ENCODE results near the gene ZNF362. TPM values are rescaled to one million over a fixed set of nuclear protein-coding genes. Genes with fewer than 3 reads are reported as not detected.

Gene ZNF362
- total and polyA plus RNA-seq, 7 donors, result 6.5 to 20.9 (median 15.2) TPM

- peaks cover 71% of the 10 kb centered on the region for H3K4me1 ChIP-seq
- peaks cover 23 to 91% of the 10 kb centered on the region in 2 donors for H3K36me3 ChIP-seq (ENCODE audit: insufficient read depth in 1 of 2, low read depth in 1 of 2)
- H3K27ac ChIP-seq, result peak overlapping the region; percentile 98
- no peak overlapping the region for H3K4me3 ChIP-seq
- intact Hi-C loops (cut with DNase I), result loop anchor here in 1 of 2 donors (5.0 kb wide), 1 partner anchor 38 kb away; no protein-coding TSS in a partner anchor
- TF ChIP-seq, protein P1, sequence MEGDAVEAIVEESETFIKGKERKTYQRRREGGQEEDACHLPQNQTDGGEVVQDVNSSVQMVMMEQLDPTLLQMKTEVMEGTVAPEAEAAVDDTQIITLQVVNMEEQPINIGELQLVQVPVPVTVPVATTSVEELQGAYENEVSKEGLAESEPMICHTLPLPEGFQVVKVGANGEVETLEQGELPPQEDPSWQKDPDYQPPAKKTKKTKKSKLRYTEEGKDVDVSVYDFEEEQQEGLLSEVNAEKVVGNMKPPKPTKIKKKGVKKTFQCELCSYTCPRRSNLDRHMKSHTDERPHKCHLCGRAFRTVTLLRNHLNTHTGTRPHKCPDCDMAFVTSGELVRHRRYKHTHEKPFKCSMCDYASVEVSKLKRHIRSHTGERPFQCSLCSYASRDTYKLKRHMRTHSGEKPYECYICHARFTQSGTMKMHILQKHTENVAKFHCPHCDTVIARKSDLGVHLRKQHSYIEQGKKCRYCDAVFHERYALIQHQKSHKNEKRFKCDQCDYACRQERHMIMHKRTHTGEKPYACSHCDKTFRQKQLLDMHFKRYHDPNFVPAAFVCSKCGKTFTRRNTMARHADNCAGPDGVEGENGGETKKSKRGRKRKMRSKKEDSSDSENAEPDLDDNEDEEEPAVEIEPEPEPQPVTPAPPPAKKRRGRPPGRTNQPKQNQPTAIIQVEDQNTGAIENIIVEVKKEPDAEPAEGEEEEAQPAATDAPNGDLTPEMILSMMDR (IDR thresholded peaks at IDR 0.05), result no peak
- 83 to 85% (median 84%) methylated on average over 19 of the region's 19 CpGs for WGBS, 3 donors
- DNase-seq, result no peak
- H3K27me3 ChIP-seq (ENCODE audit: insufficient read depth in 3 of 3, low read length in 2 of 3), result no peaks in the 10 kb centered on the region
- ATAC-seq, result no peak
- H3K9me3 ChIP-seq, result no peaks in the 10 kb centered on the region
Observed at GRCh38 chr1:33329600-33330305, 73.5 kb downstream of the ZNF362 start.

DNA sequence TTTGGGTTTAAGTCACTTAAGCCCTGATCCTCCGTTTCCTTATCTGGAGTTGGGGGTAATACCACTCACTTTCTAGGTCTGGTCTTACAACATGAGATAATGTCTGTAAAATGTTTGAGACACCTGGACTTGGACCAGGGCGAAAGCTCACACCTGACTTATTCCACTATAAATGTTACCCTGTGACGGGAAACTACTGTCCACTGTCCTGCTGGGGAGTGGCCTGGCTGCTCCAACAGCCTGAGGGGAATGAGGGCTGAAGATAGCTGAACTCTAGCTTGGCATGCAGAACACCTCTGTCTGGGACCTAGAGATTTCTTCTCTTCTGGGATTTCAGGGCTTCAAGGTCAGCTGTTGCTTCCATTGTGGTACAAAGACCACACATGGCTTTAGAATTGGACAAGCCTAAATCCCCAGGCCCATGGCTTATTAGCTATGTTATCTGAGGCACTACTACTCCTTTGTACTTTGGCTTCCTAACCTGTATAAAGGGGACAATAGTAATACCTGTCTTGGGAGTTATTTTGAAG, 74.1 kb downstream of the ZNF362 start:
- no peaks in the 10 kb centered on the region for H3K27me3 ChIP-seq (ENCODE audit: insufficient read depth in 3 of 3, low read length in 2 of 3)
- DNase-seq (no peak), ATAC-seq (no peak)
- WGBS, 3 donors, result 86 to 90% (median 90%) methylated on average over 3 of the region's 3 CpGs
- TF ChIP-seq, protein P1 (IDR thresholded peaks at IDR 0.05), result no peak
- H3K27ac ChIP-seq, result peak overlapping the region; percentile 98
- no peak overlapping the region for H3K4me3 ChIP-seq
- no peaks in the 10 kb centered on the region for H3K9me3 ChIP-seq
- H3K4me1 ChIP-seq, result peaks cover 78% of the 10 kb centered on the region
- H3K36me3 ChIP-seq (ENCODE audit: insufficient read depth in 1 of 2, low read depth in 1 of 2), result peaks cover 16 to 84% of the 10 kb centered on the region in 2 donors
- intact Hi-C loops (cut with DNase I), result loop anchor here in 1 of 2 donors (5.0 kb wide), 1 partner anchor 37 kb away; no protein-coding TSS in a partner anchor

- Histone ChIP-seq H3K4me1 (peaks cover 83% of the 10 kb centered on the region), H3K36me3 (ENCODE audit: insufficient read depth in 1 of 2, low read depth in 1 of 2) (peaks cover 13 to 79% of the 10 kb centered on the region in 2 donors), H3K4me3 (no peak overlapping the region), H3K27me3 (ENCODE audit: insufficient read depth in 3 of 3, low read length in 2 of 3) (no peaks in the 10 kb centered on the region), H3K27ac (peak overlapping the region; percentile 98), H3K9me3 (no peaks in the 10 kb centered on the region)
- intact Hi-C loops (cut with DNase I), result loop anchor here in 1 of 2 donors (5.0 kb wide), 1 partner anchor 36 kb away; no protein-coding TSS in a partner anchor
- TF ChIP-seq, protein P1 (IDR thresholded peaks at IDR 0.05), result no peak
- DNase-seq, result no peak
- ATAC-seq, result no peak
- WGBS, 3 donors, result 88 to 94% (median 91%) methylated on average over 7 of the region's 7 CpGs
Observed at GRCh38 chr1:33330906-33331305, 74.6 kb downstream of the ZNF362 start.

DNA sequence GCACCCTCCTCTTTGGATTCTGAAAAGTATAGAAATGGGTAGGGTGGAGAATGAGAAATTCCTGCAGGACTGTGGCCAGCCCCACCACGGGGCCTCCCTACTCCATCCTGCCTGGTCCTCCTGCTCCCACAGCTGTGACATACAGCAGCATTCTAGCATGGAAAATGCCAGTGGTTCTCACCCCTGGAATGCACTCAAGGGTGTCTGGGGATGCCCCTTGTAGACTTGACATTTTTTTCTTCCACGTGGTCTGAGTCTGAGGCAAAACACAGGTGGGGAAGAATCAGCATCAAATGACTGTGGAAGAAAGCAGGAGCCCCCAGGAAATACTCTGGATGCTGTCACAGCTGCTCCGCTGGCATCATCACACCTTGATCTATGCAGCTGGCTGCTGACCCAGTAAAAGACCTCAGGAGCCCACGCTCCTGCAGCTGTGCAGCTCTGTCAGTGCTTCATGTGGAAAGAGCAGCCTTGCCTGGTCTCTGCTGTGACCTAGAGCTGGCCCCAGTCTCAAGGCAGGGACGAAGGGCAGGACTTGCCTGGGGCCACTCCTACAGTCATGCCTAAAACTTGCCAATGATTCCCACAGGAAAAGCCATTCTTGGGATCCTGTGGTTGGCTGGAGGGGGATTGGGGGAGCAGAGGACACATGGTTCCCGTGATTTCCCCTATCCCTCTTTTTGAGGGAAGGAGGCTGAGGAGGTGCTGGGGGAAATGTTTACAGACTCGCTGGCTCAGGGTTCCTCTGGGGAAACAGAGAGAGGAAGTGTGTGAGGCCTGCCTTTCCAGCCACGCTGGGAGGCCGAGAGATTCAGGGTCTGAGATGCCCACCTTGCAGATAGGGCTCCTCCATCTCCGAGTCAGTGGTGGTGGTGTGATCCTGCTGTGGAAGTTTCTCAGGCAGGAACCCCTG, 75.4 kb downstream of the ZNF362 start:
- Histone ChIP-seq H3K4me3 (no peak overlapping the region), H3K36me3 (ENCODE audit: insufficient read depth in 1 of 2, low read depth in 1 of 2) (peaks cover 13 to 71% of the 10 kb centered on the region in 2 donors), H3K27ac (peak overlapping the region; percentile 98), H3K27me3 (ENCODE audit: insufficient read depth in 3 of 3, low read length in 2 of 3) (no peaks in the 10 kb centered on the region), H3K4me1 (peaks cover 85% of the 10 kb centered on the region), H3K9me3 (no peaks in the 10 kb centered on the region)
- ATAC-seq (no peak), DNase-seq (peak in 1 of 2 donors; percentile 46)
- TF ChIP-seq, protein P1 (IDR thresholded peaks at IDR 0.05), result no peak
- intact Hi-C loops (cut with DNase I), result loop anchor here in 1 of 2 donors (5.0 kb wide), 1 partner anchor 36 kb away; no protein-coding TSS in a partner anchor
- WGBS, 3 donors, result 43 to 48% (median 44%) methylated on average over 10 of the region's 10 CpGs

Measured in psoas muscle (tissue), 8 donors.